Measurements from ENCODE around the gene TMPRSS5.

TMPRSS5 gene

DNA sequence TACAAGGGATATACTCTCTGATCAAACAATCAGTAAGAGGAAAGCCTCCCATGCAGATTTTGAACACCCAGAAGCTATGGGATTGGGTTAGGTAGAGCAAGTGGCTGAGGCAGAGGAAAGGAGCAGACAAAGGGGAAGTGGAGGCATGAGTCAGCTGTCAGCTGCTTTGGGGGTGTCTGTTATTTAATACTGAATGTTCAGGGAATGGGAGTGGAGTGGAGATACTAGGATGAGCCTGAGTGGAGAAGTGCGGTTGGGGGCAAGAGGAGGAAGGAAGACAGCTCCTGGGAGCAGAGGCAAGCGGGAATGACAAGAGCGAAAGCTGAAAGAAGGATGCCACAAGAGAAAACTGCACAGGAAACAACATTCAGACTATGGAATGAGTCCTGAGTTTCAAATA, 22.7 kb upstream of the TMPRSS5 start:
- no peaks in the 10 kb centered on the region for H3K27me3 ChIP-seq (ENCODE audit: control insufficient read depth, low read length)
- no peaks in the 10 kb centered on the region for H3K9me3 ChIP-seq (ENCODE audit: control insufficient read depth, insufficient read depth, low read length)
- H3K4me2 ChIP-seq (ENCODE audit: low read length), result no peak overlapping the region
- H3K27ac ChIP-seq (ENCODE audit: low read depth, low read length), result no peak overlapping the region
- TF ChIP-seq, protein P1, sequence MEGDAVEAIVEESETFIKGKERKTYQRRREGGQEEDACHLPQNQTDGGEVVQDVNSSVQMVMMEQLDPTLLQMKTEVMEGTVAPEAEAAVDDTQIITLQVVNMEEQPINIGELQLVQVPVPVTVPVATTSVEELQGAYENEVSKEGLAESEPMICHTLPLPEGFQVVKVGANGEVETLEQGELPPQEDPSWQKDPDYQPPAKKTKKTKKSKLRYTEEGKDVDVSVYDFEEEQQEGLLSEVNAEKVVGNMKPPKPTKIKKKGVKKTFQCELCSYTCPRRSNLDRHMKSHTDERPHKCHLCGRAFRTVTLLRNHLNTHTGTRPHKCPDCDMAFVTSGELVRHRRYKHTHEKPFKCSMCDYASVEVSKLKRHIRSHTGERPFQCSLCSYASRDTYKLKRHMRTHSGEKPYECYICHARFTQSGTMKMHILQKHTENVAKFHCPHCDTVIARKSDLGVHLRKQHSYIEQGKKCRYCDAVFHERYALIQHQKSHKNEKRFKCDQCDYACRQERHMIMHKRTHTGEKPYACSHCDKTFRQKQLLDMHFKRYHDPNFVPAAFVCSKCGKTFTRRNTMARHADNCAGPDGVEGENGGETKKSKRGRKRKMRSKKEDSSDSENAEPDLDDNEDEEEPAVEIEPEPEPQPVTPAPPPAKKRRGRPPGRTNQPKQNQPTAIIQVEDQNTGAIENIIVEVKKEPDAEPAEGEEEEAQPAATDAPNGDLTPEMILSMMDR (IDR thresholded peaks at IDR 0.05; ENCODE audit: low read depth, low read length, poor library complexity, severe bottlenecking), result no peak
- TF ChIP-seq EZH2phosphoT487 (IDR thresholded peaks at IDR 0.05; ENCODE audit: borderline replicate concordance, low read length), result no peak
- H3K9me2 ChIP-seq (replicated peaks; ENCODE audit: control insufficient read depth, low read length), result no peaks in the 10 kb centered on the region
- peaks cover 6% of the 10 kb centered on the region; the same call in 1 of the 2 replicates for H3K4me1 ChIP-seq (ENCODE audit: control insufficient read depth, low read length)
- H3K79me2 ChIP-seq (ENCODE audit: control insufficient read depth, low read length), result no peaks in the 10 kb centered on the region
- no peaks in the 10 kb centered on the region for H3F3A ChIP-seq (ENCODE audit: control insufficient read depth, insufficient read depth)
- H3K36me3 ChIP-seq (ENCODE audit: control insufficient read depth, low read length), result peaks cover 14% of the 10 kb centered on the region
- H4K20me1 ChIP-seq (ENCODE audit: control insufficient read depth, insufficient read depth, low read depth, low read length), result no peaks in the 10 kb centered on the region
- H3K4me3 ChIP-seq (ENCODE audit: low read length), result no peak overlapping the region

DNA sequence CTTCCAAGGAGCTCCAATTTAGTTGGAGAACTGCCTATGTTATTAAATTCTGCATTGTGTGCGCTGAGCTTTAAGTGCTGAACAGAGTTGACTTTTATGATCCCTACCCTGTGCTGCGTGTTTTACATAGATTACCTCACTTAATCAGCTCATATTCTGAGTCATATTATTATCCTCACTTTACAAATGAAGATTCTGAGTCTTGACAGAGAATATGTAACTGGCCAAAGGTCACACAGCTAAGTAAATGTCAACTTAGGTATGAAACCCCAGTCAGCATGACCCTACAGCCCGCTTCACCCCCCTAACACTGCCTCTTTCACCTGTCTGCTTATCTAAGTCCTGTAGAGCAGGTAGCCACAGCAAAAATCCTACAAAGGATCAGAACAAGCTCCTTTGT, 19.8 kb upstream of the TMPRSS5 start:
- no peaks in the 10 kb centered on the region for H3K27me3 ChIP-seq (ENCODE audit: control insufficient read depth, low read length)
- H3F3A ChIP-seq (ENCODE audit: control insufficient read depth, insufficient read depth), result no peaks in the 10 kb centered on the region
- H3K27ac ChIP-seq (ENCODE audit: low read depth, low read length), result no peak overlapping the region
- H3K9me2 ChIP-seq (replicated peaks; ENCODE audit: control insufficient read depth, low read length), result no peaks in the 10 kb centered on the region
- H3K36me3 ChIP-seq (ENCODE audit: control insufficient read depth, low read length), result no peaks in the 10 kb centered on the region
- no peak overlapping the region for H3K4me3 ChIP-seq (ENCODE audit: low read length)
- TF ChIP-seq, protein P1 (IDR thresholded peaks at IDR 0.05; ENCODE audit: low read depth, low read length, poor library complexity, severe bottlenecking), result no peak
- TF ChIP-seq EZH2phosphoT487 (IDR thresholded peaks at IDR 0.05; ENCODE audit: borderline replicate concordance, low read length), result no peak
- no peaks in the 10 kb centered on the region for H3K79me2 ChIP-seq (ENCODE audit: control insufficient read depth, low read length)
- H3K4me2 ChIP-seq (ENCODE audit: low read length), result no peak overlapping the region
- H3K9me3 ChIP-seq (ENCODE audit: control insufficient read depth, insufficient read depth, low read length), result no peaks in the 10 kb centered on the region
- no peaks in the 10 kb centered on the region for H4K20me1 ChIP-seq (ENCODE audit: control insufficient read depth, insufficient read depth, low read depth, low read length)
- H3K4me1 ChIP-seq (ENCODE audit: control insufficient read depth, low read length), result peaks cover 6% of the 10 kb centered on the region; the same call in 1 of the 2 replicates

DNA sequence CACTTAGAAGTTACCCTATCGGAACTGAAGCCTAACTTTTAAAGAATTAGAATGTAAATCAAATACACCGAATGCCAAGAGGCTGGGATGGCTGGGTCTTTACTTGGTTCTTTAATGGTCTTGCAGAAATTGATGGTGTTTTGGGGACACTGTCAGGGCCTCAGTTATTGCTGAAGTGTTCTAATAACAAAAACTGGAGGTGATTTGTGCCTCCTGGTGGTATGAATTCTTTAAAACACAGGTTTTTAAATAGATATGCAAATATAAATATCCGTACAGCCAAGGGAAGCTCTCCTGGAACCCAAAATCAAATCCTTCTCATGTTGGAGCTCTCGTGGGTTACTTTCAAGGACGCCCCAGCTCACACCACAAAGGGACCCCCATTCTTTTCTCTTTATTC, 19.3 kb upstream of the TMPRSS5 start:
- no peaks in the 10 kb centered on the region for H3K36me3 ChIP-seq (ENCODE audit: control insufficient read depth, low read length)
- H3F3A ChIP-seq (ENCODE audit: control insufficient read depth, insufficient read depth), result no peaks in the 10 kb centered on the region
- no peak overlapping the region for H3K4me2 ChIP-seq (ENCODE audit: low read length)
- peaks cover 6% of the 10 kb centered on the region; the same call in 1 of the 2 replicates for H3K4me1 ChIP-seq (ENCODE audit: control insufficient read depth, low read length)
- H3K27ac ChIP-seq (ENCODE audit: low read depth, low read length), result no peak overlapping the region
- H3K4me3 ChIP-seq (ENCODE audit: low read length), result no peak overlapping the region
- no peaks in the 10 kb centered on the region for H3K79me2 ChIP-seq (ENCODE audit: control insufficient read depth, low read length)
- H4K20me1 ChIP-seq (ENCODE audit: control insufficient read depth, insufficient read depth, low read depth, low read length), result no peaks in the 10 kb centered on the region
- no peaks in the 10 kb centered on the region for H3K9me2 ChIP-seq (replicated peaks; ENCODE audit: control insufficient read depth, low read length)
- H3K27me3 ChIP-seq (ENCODE audit: control insufficient read depth, low read length), result no peaks in the 10 kb centered on the region
- TF ChIP-seq EZH2phosphoT487 (IDR thresholded peaks at IDR 0.05; ENCODE audit: borderline replicate concordance, low read length), result no peak
- TF ChIP-seq, protein P1 (IDR thresholded peaks at IDR 0.05; ENCODE audit: low read depth, low read length, poor library complexity, severe bottlenecking), result no peak
- H3K9me3 ChIP-seq (ENCODE audit: control insufficient read depth, insufficient read depth, low read length), result no peaks in the 10 kb centered on the region
